ENCODE results near the gene SLC37A1.

DNA sequence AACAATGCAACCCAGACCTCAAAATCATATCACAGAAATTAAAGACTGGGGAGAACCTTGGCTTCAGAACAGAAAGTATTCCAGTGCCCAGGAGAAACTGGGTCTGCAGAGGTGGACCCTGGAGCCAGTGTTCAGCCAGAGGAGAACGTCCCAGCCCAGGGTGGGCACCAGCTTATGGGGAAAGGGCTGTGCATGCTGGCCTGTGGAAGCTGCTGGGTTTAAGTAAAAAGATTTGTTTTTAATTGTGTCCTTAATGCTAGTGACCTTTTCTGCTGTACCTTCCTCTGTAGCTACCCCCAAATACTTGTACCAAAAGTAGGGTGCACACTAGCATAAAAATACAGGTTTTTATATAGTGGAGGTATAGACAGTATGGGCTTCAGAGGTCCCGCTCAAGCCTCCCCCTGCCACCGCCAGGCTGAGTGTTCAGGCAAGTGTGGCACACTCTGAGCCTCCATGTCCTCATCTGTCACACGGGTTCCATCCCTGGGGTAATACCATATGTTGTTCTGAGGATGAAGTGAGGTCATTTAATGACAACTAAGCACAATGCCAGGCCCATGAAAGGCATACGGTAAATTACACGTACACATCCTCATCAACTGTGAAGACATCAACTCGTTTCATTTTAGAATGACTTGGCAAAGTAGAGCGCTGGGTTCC lies 47.0 kb downstream of the SLC37A1 start:
- TF ChIP-seq, protein P1, sequence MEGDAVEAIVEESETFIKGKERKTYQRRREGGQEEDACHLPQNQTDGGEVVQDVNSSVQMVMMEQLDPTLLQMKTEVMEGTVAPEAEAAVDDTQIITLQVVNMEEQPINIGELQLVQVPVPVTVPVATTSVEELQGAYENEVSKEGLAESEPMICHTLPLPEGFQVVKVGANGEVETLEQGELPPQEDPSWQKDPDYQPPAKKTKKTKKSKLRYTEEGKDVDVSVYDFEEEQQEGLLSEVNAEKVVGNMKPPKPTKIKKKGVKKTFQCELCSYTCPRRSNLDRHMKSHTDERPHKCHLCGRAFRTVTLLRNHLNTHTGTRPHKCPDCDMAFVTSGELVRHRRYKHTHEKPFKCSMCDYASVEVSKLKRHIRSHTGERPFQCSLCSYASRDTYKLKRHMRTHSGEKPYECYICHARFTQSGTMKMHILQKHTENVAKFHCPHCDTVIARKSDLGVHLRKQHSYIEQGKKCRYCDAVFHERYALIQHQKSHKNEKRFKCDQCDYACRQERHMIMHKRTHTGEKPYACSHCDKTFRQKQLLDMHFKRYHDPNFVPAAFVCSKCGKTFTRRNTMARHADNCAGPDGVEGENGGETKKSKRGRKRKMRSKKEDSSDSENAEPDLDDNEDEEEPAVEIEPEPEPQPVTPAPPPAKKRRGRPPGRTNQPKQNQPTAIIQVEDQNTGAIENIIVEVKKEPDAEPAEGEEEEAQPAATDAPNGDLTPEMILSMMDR (conservative IDR thresholded peaks at IDR 0.05): no peak
- no peak for TF ChIP-seq EZH2 (IDR thresholded peaks at IDR 0.05; ENCODE audit: low read depth)
